Measurements from ENCODE around the gene RNF212. TPM values are rescaled to one million over a fixed set of nuclear protein-coding genes. Genes with fewer than 3 reads are reported as not detected.
"Not testable (repeated sequence)": the region's sequence is repeated elsewhere in the genome, so short reads cannot be mapped to it uniquely, and the experiment has no call there.

The RNF212 gene
- polyA plus RNA-seq, 2 of the 4 experiments (the other 2 are of a cell fraction), result 3.0 TPM

- Histone ChIP-seq H3K4me2 (peak overlapping the region; percentile 67), H3K9me3 (no peaks in the 10 kb centered on the region), H3K4me1 (peaks cover 32% of the 10 kb centered on the region), H3K4me3 (peak overlapping the region; percentile 35; the same call in 1 of the 3 replicates), H3K27ac (peak overlapping the region; percentile 68 to 99; a peak in 5 of 6 replicates)
- 85% methylated on average over 31 of the region's 41 CpGs for WGBS (ENCODE audit: missing lambda C conversion rate)
- FAIRE-seq (no peak), ATAC-seq (no peak), DNase-seq (ENCODE audit: low read depth in 1 of 2, low spot score in 1 of 2) (no peak)
- ChIA-PET CTCF (no interaction called here), POLR2A (no interaction called here)
- TF ChIP-seq GATA3 (IDR thresholded peaks at IDR 0.05; ENCODE audit: borderline replicate concordance) (no peak), RAD21 (conservative IDR thresholded peaks at IDR 0.05 in 1 of 2, IDR thresholded peaks at IDR 0.05 in 1 of 2) (no peak), CEBPB (IDR thresholded peaks at IDR 0.05) (no peak)
Measured at GRCh38 chr4:1047106-1047975, 66.0 kb downstream of the RNF212 start.

- CTCF ChIA-PET, FAIRE-seq, POLR2A ChIA-PET, H3K9me3 ChIP-seq: not testable (repeated sequence)
- peak overlapping the region; percentile 35; the same call in 2 of the 3 replicates for H3K4me3 ChIP-seq
- H3K27ac ChIP-seq, result peak overlapping the region; percentile 68 to 99
- 10% methylated on average over 10 of the region's 29 CpGs for WGBS (ENCODE audit: missing lambda C conversion rate)
- DNase-seq (ENCODE audit: low read depth in 1 of 2, low spot score in 1 of 2), result peak; percentile 25 to 68
- peaks cover 39% of the 10 kb centered on the region for H3K4me1 ChIP-seq
- peak overlapping the region; percentile 67 for H3K4me2 ChIP-seq
- peak; percentile 49 to 84 for ATAC-seq
Measured at GRCh38 chr4:1046581-1047011, 66.8 kb downstream of the RNF212 start.

GRCh38 chr4:1045595-1046201, 67.7 kb downstream of the RNF212 start:
- no peaks in the 10 kb centered on the region for H3K9me3 ChIP-seq
- peak overlapping the region; percentile 68 to 99; a peak in 4 of 6 replicates for H3K27ac ChIP-seq
- no peak for FAIRE-seq
- H3K4me2 ChIP-seq, result peak overlapping the region; percentile 67; the same call in 2 of the 3 replicates
- no peak for ATAC-seq
- H3K4me3 ChIP-seq, result no peak overlapping the region
- peaks cover 48% of the 10 kb centered on the region for H3K4me1 ChIP-seq
- CTCF ChIA-PET, result no interaction called here
- POLR2A ChIA-PET, result no interaction called here
- 85% methylated on average over 15 of the region's 36 CpGs for WGBS (ENCODE audit: missing lambda C conversion rate)
- no peak for DNase-seq (ENCODE audit: low read depth in 1 of 2, low spot score in 1 of 2)
- no peak for TF ChIP-seq FOXS1 (CRISPR knock-in tag; IDR thresholded peaks at IDR 0.05)
- no peak for TF ChIP-seq NPAS2 (CRISPR knock-in tag; IDR thresholded peaks at IDR 0.05; ENCODE audit: borderline replicate concordance)
- TF ChIP-seq GATA3 (IDR thresholded peaks at IDR 0.05; ENCODE audit: borderline replicate concordance), result no peak
- no peak for TF ChIP-seq ZSCAN20 (CRISPR knock-in tag; IDR thresholded peaks at IDR 0.05)
- no peak for TF ChIP-seq MAX (IDR thresholded peaks at IDR 0.05)
- no peak for TF ChIP-seq MAFK (IDR thresholded peaks at IDR 0.05; ENCODE audit: partially characterized antibody)

- ATAC-seq, result no peak
- no peak for FAIRE-seq
- H3K27ac ChIP-seq, result peak overlapping the region; percentile 82 to 99; a peak in 5 of 6 replicates
- ChIA-PET POLR2A (no interaction called here), CTCF (no interaction called here)
- no peak overlapping the region for H3K4me3 ChIP-seq
- H3K9me3 ChIP-seq, result no peaks in the 10 kb centered on the region
- H3K4me1 ChIP-seq, result peaks cover 49% of the 10 kb centered on the region
- no peak for TF ChIP-seq JUN (IDR thresholded peaks at IDR 0.05)
- TF ChIP-seq HOXA7 (CRISPR knock-in tag; IDR thresholded peaks at IDR 0.05), result no peak
- no peak for TF ChIP-seq SREBF2 (IDR thresholded peaks at IDR 0.05)
- no peak for TF ChIP-seq USF2 (IDR thresholded peaks at IDR 0.05)
- TF ChIP-seq FOXS1 (CRISPR knock-in tag; IDR thresholded peaks at IDR 0.05), result no peak
- TF ChIP-seq POLR2A (IDR thresholded peaks at IDR 0.05; ENCODE audit: low read length), result no peak
- no peak for TF ChIP-seq EP300 (IDR thresholded peaks at IDR 0.05)
- TF ChIP-seq CHD4 (IDR thresholded peaks at IDR 0.05; ENCODE audit: borderline replicate concordance), result no peak
- no peak for TF ChIP-seq RNF2 (IDR thresholded peaks at IDR 0.05; ENCODE audit: borderline replicate concordance, low read depth)
- TF ChIP-seq MAZ (IDR thresholded peaks at IDR 0.05; ENCODE audit: borderline replicate concordance, low read depth, low read length), result no peak
- TF ChIP-seq EHMT2 (IDR thresholded peaks at IDR 0.05; ENCODE audit: low read depth), result no peak
- no peak for TF ChIP-seq HOXB13 (CRISPR knock-in tag; IDR thresholded peaks at IDR 0.05; ENCODE audit: low read depth)
- no peak for DNase-seq (ENCODE audit: low read depth in 1 of 2, low spot score in 1 of 2)
- H3K4me2 ChIP-seq, result no peak overlapping the region; the same call in 2 of the 3 replicates
- WGBS (ENCODE audit: missing lambda C conversion rate), result 92% methylated on average over 10 of the region's 14 CpGs
Measured at GRCh38 chr4:1045193-1045594, 68.2 kb downstream of the RNF212 start.
